GM19023 (cell line): ENCODE results near the gene DHX32.
"Not testable (repeated sequence)": the region's sequence is repeated elsewhere in the genome, so short reads cannot be mapped to it uniquely, and the experiment has no call there.

Experiments used
- ATAC-seq: cut with Tn5 transposase; IDR thresholded peaks from one replicate; pipeline ENCODE4 v1.9.1; 2021; ENCODE audit warnings: mild to moderate bottlenecking, moderate library complexity; ENCODE audit not compliant: unreplicated experiment

The DHX32 gene

GRCh38 chr10:125896088-125896934 lies 15.2 kb upstream of the DHX32 start, which contains the start of gene FANK1:
TSS of gene FANK1 (plus strand) at chr10:125896564. CDS start at chr10:125896643, 79 bp downstream.
- ATAC-seq, result peak; percentile 86

- peak; percentile 57 for ATAC-seq
Observed at GRCh38 chr10:125895130-125896087, 14.3 kb upstream of the DHX32 start.

- ATAC-seq, result not testable (repeated sequence)
Observed at GRCh38 chr10:125894176-125894575, 13.1 kb upstream of the DHX32 start.

- ATAC-seq, result not testable (repeated sequence)
Observed at GRCh38 chr10:125892402-125892801, 11.3 kb upstream of the DHX32 start.

GRCh38 chr10:125889441-125889840 lies 8.3 kb upstream of the DHX32 start:
- not testable (repeated sequence) for ATAC-seq

- ATAC-seq, result no peak
Observed at GRCh38 chr10:125886914-125887512, 5.9 kb upstream of the DHX32 start.

- no peak for ATAC-seq
Observed at GRCh38 chr10:125883211-125883610, 2.1 kb upstream of the DHX32 start.

GRCh38 chr10:125882596-125882995 lies 1.5 kb upstream of the DHX32 start:
- ATAC-seq, result no peak

GRCh38 chr10:125880719-125881118 lies 373 bp downstream of the DHX32 start:
- no peak for ATAC-seq

GRCh38 chr10:125878957-125879835 lies 1.9 kb downstream of the DHX32 start:
- ATAC-seq, result no peak

GRCh38 chr10:125871338-125871737 lies 9.8 kb downstream of the DHX32 start:
- ATAC-seq, result no peak

- ATAC-seq, result no peak
Observed at GRCh38 chr10:125868372-125868975, 12.6 kb downstream of the DHX32 start.

- no peak for ATAC-seq
Observed at GRCh38 chr10:125866421-125867029, 14.6 kb downstream of the DHX32 start.

- no peak for ATAC-seq
Observed at GRCh38 chr10:125865120-125865519, 16.0 kb downstream of the DHX32 start.

GRCh38 chr10:125859128-125859817 lies 21.8 kb downstream of the DHX32 start:
- no peak for ATAC-seq

- ATAC-seq, result no peak
Observed at GRCh38 chr10:125857185-125857760, 23.8 kb downstream of the DHX32 start.

- ATAC-seq, result no peak
Observed at GRCh38 chr10:125852487-125852886, 28.6 kb downstream of the DHX32 start.
